Spinal cord (tissue), 10 donors: Measurements from ENCODE around the gene IL6. TPM values are rescaled to one million over a fixed set of nuclear protein-coding genes. Genes with fewer than 3 reads are reported as not detected.
"Not testable (repeated sequence)": the region's sequence is repeated elsewhere in the genome, so short reads cannot be mapped to it uniquely, and the experiment has no call there.

Source experiments
- DNase-seq, 6 donors: peaks; one replicate each; pipeline versions ENCODE4 v3.0.0 to v3.0.0-alpha.2; 2013 to 2015; ENCODE audit warnings: low spot score in 6 of 6, low read depth in 4 of 6
- H3K27ac ChIP-seq: one replicate; pipeline ENCODE4 v1.5.1; 2013; ENCODE audit warnings: low read depth, low read length, control low read depth
- H3K27me3 ChIP-seq: one replicate; pipeline ENCODE4 v1.6.1; 2013; ENCODE audit warnings: low read length; ENCODE audit not compliant: control insufficient read depth, insufficient read depth
- H3K36me3 ChIP-seq: one replicate; pipeline ENCODE4 v1.6.1; 2013; ENCODE audit warnings: low read length; ENCODE audit not compliant: control insufficient read depth, insufficient read depth
- H3K4me1 ChIP-seq: one replicate; pipeline ENCODE4 v1.6.1; 2013; ENCODE audit warnings: low read length; ENCODE audit not compliant: control insufficient read depth, insufficient read depth
- H3K4me3 ChIP-seq: one replicate; pipeline ENCODE4 v1.5.1; 2013; ENCODE audit warnings: low read depth, low read length, control low read depth
- H3K9me3 ChIP-seq: one replicate; pipeline ENCODE4 v1.6.1; 2013; ENCODE audit warnings: low read length; ENCODE audit not compliant: control insufficient read depth, insufficient read depth
- WGBS: methylation state at CpG from one replicate; pipeline ENCODE4 v1.1.5; 2013; ENCODE audit warnings: missing lambda C conversion rate; ENCODE audit not compliant: insufficient coverage; 5-methylcytosine and 5-hydroxymethylcytosine counted together
- polyA plus RNA-seq, 2 donors: library from polyadenylated mRNA; unstranded; fragments of 120-200 nt; gene quantifications; one replicate each; pipeline ENCODE4 v1.2.1, GENCODE V29; 2013; ENCODE audit not compliant: insufficient read length in 2 of 2
- total RNA-seq, 2 donors: library from RNA; depleted of rRNA in 1 of 2; stranded (reverse); fragments of 120-200 nt in 1 of 2; fragments of >200 nt in 1 of 2; gene quantifications; one replicate each; pipeline versions ENCODE4 v1.2.3 to v1.2.4, GENCODE V29; 2013 to 2014
- donor health status: healthy.

Gene IL6
- total and polyA plus RNA-seq, 4 donors = 0.22 to 0.41 (median 0.35) TPM; not detected in 1

- Histone ChIP-seq H3K36me3 (no peaks in the 10 kb centered on the region), H3K4me1 (no peaks in the 10 kb centered on the region), H3K27ac (no peak overlapping the region), H3K9me3 (no peaks in the 10 kb centered on the region), H3K27me3 (no peaks in the 10 kb centered on the region), H3K4me3 (no peak overlapping the region)
- no peak for DNase-seq
- no CpG with 5 or more reads among the region's 1 CpG for WGBS
These were observed 44.3 kb downstream of the IL6 start for GRCh38 chr7:22771194-22771871.

- no peak overlapping the region for H3K27ac ChIP-seq
- WGBS = 94% methylated on average over 2 of the region's 4 CpGs
- H3K9me3 ChIP-seq = no peaks in the 10 kb centered on the region
- H3K4me1 ChIP-seq = no peaks in the 10 kb centered on the region
- H3K4me3 ChIP-seq = no peak overlapping the region
- DNase-seq = no peak
- no peaks in the 10 kb centered on the region for H3K36me3 ChIP-seq
- no peaks in the 10 kb centered on the region for H3K27me3 ChIP-seq
These were observed 44.9 kb downstream of the IL6 start for GRCh38 chr7:22771872-22772228.

DNA sequence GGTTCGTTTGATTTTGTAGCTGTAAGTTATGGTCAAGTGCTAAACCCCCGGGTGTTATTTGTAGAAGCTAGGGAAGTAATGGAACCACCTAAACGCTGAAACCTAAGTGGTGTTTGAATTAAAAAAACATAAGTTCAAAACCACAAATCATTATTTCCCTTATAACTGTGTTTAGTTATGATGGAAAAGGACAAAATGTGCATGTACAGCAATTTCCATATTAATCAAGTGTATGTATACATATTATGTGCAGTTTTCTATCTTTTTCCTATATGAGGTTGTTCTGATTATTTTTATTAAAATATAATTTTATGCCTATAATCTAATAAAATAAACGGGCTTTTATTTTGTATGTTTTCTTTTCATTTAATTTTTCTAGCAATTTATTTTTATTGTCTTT, 45.9 kb downstream of the IL6 start:
- H3K9me3 ChIP-seq = no peaks in the 10 kb centered on the region
- H3K36me3 ChIP-seq = no peaks in the 10 kb centered on the region
- no peak for DNase-seq
- H3K27ac ChIP-seq = no peak overlapping the region
- H3K27me3 ChIP-seq = no peaks in the 10 kb centered on the region
- WGBS = no CpG with 5 or more reads among the region's 4 CpGs
- H3K4me1 ChIP-seq = no peaks in the 10 kb centered on the region
- H3K4me3 ChIP-seq = no peak overlapping the region

DNA sequence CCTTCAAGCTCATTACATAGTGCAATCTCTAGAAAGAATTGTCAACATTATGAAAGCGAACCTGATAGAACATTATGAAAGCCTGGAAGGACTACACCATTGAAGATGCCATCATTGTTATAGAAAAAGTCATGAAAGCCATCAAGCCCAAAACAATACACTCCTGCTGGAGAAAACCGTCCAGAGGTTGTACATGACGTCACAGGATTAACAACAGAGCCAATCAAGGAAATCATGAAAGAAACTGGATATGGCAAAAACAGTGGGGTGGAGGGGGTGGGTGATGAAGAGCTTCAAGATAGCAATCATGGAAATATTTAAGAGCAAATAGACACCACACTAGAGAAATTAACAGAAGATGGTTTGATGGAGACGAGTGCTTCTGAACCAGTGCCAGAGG, 50.0 kb downstream of the IL6 start:
- no peak overlapping the region for H3K27ac ChIP-seq
- H3K36me3 ChIP-seq = no peaks in the 10 kb centered on the region
- no CpG with 5 or more reads among the region's 4 CpGs for WGBS

GRCh38 chr7:22779730-22780323, 52.8 kb downstream of the IL6 start:
- not testable (repeated sequence) for H3K4me3 ChIP-seq, DNase-seq, H3K27me3 ChIP-seq, H3K27ac ChIP-seq, H3K36me3 ChIP-seq, H3K9me3 ChIP-seq, H3K4me1 ChIP-seq
- whole genome bisulfite sequencing = 100% methylated on average over 1 of the region's 4 CpGs

More for the DNA sequence above, 50.0 kb downstream of the IL6 start:
- no peak for DNase-seq
- Histone ChIP-seq H3K27me3 (no peaks in the 10 kb centered on the region), H3K4me1 (no peaks in the 10 kb centered on the region), H3K4me3 (no peak overlapping the region), H3K9me3 (no peaks in the 10 kb centered on the region)

GRCh38 chr7:22781230-22781711, 54.3 kb downstream of the IL6 start:
- WGBS = 81% methylated on average over 4 of the region's 5 CpGs
- no peak overlapping the region for H3K4me3 ChIP-seq
- H3K9me3 ChIP-seq = no peaks in the 10 kb centered on the region
- no peaks in the 10 kb centered on the region for H3K4me1 ChIP-seq
- H3K36me3 ChIP-seq = no peaks in the 10 kb centered on the region
- DNase-seq = peak in 1 of 6 donors; percentile 11
- no peaks in the 10 kb centered on the region for H3K27me3 ChIP-seq
- no peak overlapping the region for H3K27ac ChIP-seq

Other genes starting within 250 kb of the IL6 start
- gene STEAP1B, start 227.0 kb upstream of the IL6 start, total RNA-seq = 1 to 10 TPM; 2.2 to 7.1 TPM
- 1 to 10 TPM; 1.2 to 2.4 TPM for gene STEAP1B, start 227.0 kb upstream of the IL6 start, polyA plus RNA-seq
- 100 to 1,000 TPM; 110 to 386 TPM for gene TOMM7, start 95.6 kb downstream of the IL6 start, total RNA-seq
- 100 to 1,000 TPM; 538 to 539 TPM for gene TOMM7, start 95.6 kb downstream of the IL6 start, polyA plus RNA-seq